ENCODE results near the gene DIP2C.
"Not testable (repeated sequence)": the region's sequence is repeated elsewhere in the genome, so short reads cannot be mapped to it uniquely, and the experiment has no call there.

The DIP2C gene

GRCh38 chr10:593901-594457, 95.5 kb downstream of the DIP2C start:
- DNase-seq = no peak

- no peak for DNase-seq
Observed at GRCh38 chr10:593421-593820, 96.0 kb downstream of the DIP2C start.

- DNase-seq = no peak
Observed at GRCh38 chr10:593016-593415, 96.5 kb downstream of the DIP2C start.

GRCh38 chr10:591646-592045, 97.8 kb downstream of the DIP2C start:
- DNase-seq = no peak

GRCh38 chr10:590721-591120, 98.7 kb downstream of the DIP2C start:
- DNase-seq = no peak

- no peak for DNase-seq
Observed at GRCh38 chr10:589961-590680, 99.3 kb downstream of the DIP2C start.

- no peak for DNase-seq
Observed at GRCh38 chr10:588246-589165, 101.0 kb downstream of the DIP2C start.

- no peak for DNase-seq
Observed at GRCh38 chr10:586716-587115, 102.8 kb downstream of the DIP2C start.

GRCh38 chr10:586151-586550, 103.3 kb downstream of the DIP2C start:
- DNase-seq = no peak

- no peak for DNase-seq
Observed at GRCh38 chr10:585502-585901, 104.0 kb downstream of the DIP2C start.

GRCh38 chr10:584497-585290, 104.8 kb downstream of the DIP2C start:
- DNase-seq = not testable (repeated sequence)

GRCh38 chr10:583433-583832, 106.0 kb downstream of the DIP2C start:
- DNase-seq = no peak

GRCh38 chr10:581776-582330, 107.6 kb downstream of the DIP2C start:
- no peak for DNase-seq

GRCh38 chr10:580778-581177, 108.7 kb downstream of the DIP2C start:
- DNase-seq = no peak

GRCh38 chr10:576130-576465, 113.4 kb downstream of the DIP2C start:
- DNase-seq = no peak

- DNase-seq = no peak
Observed at GRCh38 chr10:575402-576129, 113.9 kb downstream of the DIP2C start.

- no peak for DNase-seq
Observed at GRCh38 chr10:572696-573095, 116.8 kb downstream of the DIP2C start.

- DNase-seq = no peak
Observed at GRCh38 chr10:571688-572451, 117.6 kb downstream of the DIP2C start.

- DNase-seq = no peak
Observed at GRCh38 chr10:571166-571565, 118.3 kb downstream of the DIP2C start.

GRCh38 chr10:570628-571163, 118.8 kb downstream of the DIP2C start:
- DNase-seq = no peak

Measured in DMS 273 treated with DMSO at 0.1 percent for 48 hours (cell line).